ENCODE data around the gene CAB39.
A peak's percentile ranks its signal among the peaks of the same experiment; 100 is the strongest.
"Not testable (repeated sequence)": the region's sequence is repeated elsewhere in the genome, so short reads cannot be mapped to it uniquely, and the experiment has no call there.

The CAB39 gene

GRCh38 chr2:230715201-230715600, 2.6 kb downstream of the CAB39 start:
- DNase-seq (ENCODE audit: low read depth in 2 of 2), result no peak

DNA sequence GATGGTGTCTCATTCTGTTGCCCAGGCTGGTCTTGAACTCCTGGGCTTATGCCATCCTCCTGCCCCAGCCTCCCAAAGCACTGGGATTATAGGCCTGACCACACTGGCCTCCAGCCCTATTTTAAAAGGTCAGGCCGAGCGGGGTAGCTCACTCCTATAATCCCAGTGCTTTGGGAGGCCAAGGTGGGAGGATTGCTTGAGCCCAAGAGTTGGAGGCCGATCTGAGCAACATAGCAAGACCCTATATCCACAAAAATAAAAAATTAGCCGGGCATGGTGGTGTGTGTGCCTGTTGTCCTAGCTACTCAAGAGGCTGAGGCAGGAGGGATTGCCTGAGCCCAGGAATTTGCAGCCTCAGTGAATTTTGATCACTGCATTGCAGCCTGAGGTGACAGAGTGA, 3.9 kb downstream of the CAB39 start:
- DNase-seq (ENCODE audit: low read depth in 2 of 2), result no peak

GRCh38 chr2:230717600-230717999, 5.0 kb downstream of the CAB39 start:
- DNase-seq (ENCODE audit: low read depth in 2 of 2), result no peak

- no peak for DNase-seq (ENCODE audit: low read depth in 2 of 2)
Observed at GRCh38 chr2:230719340-230719739, 6.7 kb downstream of the CAB39 start.

GRCh38 chr2:230721712-230722111, 9.1 kb downstream of the CAB39 start:
- DNase-seq (ENCODE audit: low read depth in 2 of 2), result no peak

GRCh38 chr2:230722207-230722885, 9.7 kb downstream of the CAB39 start:
- no peak for DNase-seq (ENCODE audit: low read depth in 2 of 2)

- DNase-seq (ENCODE audit: low read depth in 2 of 2), result peak in 1 of 2 donors; percentile 23
Observed at GRCh38 chr2:230723363-230723762, 10.7 kb downstream of the CAB39 start.

DNA sequence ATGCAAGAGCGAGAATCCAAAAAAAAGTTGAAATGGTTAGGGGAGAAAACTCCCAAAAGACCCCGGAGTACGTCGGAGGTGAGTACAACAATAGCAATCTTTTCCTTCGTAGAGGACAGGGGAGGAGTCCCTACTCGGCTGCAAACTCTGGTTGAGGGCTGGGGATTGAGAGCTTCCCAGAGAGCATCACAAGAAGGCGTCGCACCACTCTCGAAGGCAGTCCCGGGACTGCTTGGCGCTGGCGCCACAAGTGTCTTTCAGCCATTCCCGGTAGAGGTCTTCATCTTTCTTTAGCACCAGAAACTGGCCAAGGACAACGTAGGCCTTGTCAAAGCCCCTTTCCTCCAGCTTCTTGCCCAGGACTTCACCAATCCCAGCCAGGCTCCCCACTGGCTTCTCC, 12.3 kb downstream of the CAB39 start:
- not testable (repeated sequence) for DNase-seq (ENCODE audit: low read depth in 2 of 2)

DNA sequence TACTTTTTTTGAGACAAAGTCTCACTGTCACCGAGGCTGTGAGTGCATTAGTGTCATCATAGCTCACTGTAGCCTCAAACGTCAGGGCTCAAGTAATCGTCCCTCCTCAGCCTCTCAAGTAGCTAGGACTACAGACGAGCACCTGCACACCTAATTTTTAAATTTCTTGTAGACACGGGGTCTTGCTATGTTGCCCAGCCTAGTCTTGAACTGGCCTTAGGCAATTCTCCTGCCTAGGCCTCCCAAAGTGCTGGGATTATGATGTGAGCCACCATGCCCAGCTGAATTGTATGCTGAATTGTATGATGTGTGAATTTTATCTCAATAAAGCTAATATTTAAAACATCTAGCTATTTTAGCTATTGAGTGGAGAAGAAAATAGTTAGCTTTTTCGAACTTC, 18.9 kb downstream of the CAB39 start:
- no peak for DNase-seq (ENCODE audit: low read depth in 2 of 2)

- DNase-seq (ENCODE audit: low read depth in 2 of 2), result no peak
Observed at GRCh38 chr2:230732914-230733401, 20.3 kb downstream of the CAB39 start.

- no peak for DNase-seq (ENCODE audit: low read depth in 2 of 2)
Observed at GRCh38 chr2:230734247-230735175, 21.9 kb downstream of the CAB39 start.

- no peak for DNase-seq (ENCODE audit: low read depth in 2 of 2)
Observed at GRCh38 chr2:230735884-230736283, 23.2 kb downstream of the CAB39 start.

DNA sequence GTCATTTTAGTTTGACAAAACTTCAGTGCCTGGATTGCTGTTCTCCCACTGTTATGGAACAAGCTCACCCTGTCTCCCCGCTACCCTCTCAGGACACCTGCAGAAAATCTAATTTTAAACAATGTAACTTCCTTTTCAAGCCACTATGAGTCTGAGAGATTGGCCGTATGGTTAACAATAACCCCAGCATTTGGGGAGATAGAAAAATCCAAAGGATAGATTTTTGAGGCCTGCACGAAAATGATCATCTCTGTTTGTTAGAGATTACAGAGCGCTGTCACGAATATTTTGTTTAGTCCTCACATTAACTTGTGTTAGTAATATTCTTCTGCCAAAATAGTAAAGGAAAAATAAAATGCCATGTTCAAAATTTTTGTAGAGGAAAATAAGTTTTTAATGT, 24.7 kb downstream of the CAB39 start:
- no peak for DNase-seq (ENCODE audit: low read depth in 2 of 2)

DNA sequence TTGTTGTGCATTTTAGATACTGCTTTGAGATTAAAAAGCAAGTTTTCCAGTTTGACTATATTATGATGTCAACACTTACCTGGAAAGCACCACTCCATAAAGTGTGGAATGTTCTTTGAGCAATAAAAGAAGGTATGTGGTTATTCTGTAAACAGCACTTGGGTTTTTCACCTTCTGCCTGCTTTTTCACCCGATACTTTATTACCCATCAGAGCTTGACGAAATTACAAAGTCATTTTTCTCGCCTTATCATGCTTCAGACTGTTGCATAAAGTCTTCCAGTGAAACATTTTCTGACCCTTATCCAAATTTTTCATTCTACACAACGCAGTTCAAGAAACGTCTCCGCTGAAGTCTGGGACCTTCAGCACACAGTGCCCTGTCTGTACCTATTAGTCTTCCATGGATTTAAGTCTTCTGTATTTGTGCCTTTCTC, 25.2 kb downstream of the CAB39 start:
- DNase-seq (ENCODE audit: low read depth in 2 of 2), result no peak

GRCh38 chr2:230738391-230738811, 25.8 kb downstream of the CAB39 start:
- DNase-seq (ENCODE audit: low read depth in 2 of 2), result no peak

DNA sequence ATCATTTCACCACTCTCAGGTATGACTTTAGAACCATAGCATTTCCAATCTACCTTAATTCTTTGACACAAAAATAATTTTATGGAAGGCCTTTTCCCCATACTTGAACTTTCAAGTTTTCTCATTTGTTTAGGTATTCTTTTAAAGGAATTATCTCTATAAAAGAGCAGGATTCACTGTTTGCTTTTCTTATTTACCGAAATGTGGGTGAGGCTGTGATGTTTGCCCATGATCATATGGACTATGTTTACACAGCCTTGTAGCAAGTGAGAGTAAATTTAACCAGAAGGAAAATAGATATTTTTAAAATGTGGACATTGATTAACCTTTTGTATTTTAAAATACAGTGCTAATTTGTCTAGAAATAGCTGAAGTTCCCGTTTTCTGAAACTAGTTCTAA, 26.3 kb downstream of the CAB39 start:
- DNase-seq (ENCODE audit: low read depth in 2 of 2), result no peak

GRCh38 chr2:230739961-230740360, 27.3 kb downstream of the CAB39 start:
- no peak for DNase-seq (ENCODE audit: low read depth in 2 of 2)

GRCh38 chr2:230742781-230743180, 30.1 kb downstream of the CAB39 start:
- DNase-seq (ENCODE audit: low read depth in 2 of 2), result no peak

- no peak for DNase-seq (ENCODE audit: low read depth in 2 of 2)
Observed at GRCh38 chr2:230746213-230746612, 33.6 kb downstream of the CAB39 start.

GRCh38 chr2:230748087-230748486, 35.4 kb downstream of the CAB39 start:
- DNase-seq (ENCODE audit: low read depth in 2 of 2), result no peak

DNA sequence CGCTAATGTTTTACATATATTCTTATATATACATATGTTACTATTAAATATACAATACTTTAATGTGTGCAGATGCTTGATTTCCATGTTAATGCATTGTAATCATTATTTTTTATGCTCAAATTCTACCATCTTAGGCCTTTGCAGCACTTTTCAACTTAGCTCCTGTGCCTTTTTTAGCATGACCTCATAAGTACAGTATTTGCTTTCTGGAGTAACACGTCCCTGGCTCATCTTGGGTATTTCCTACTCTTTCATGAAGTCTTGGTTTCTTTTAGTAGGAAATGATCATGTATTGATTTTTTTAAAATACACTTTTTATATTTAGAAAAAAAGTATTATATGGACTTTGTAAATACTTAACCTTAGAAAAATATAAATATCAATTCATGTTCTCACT, 36.5 kb downstream of the CAB39 start:
- DNase-seq (ENCODE audit: low read depth in 2 of 2), result no peak

- no peak for DNase-seq (ENCODE audit: low read depth in 2 of 2)
Observed at GRCh38 chr2:230751062-230751461, 38.4 kb downstream of the CAB39 start.

DNA sequence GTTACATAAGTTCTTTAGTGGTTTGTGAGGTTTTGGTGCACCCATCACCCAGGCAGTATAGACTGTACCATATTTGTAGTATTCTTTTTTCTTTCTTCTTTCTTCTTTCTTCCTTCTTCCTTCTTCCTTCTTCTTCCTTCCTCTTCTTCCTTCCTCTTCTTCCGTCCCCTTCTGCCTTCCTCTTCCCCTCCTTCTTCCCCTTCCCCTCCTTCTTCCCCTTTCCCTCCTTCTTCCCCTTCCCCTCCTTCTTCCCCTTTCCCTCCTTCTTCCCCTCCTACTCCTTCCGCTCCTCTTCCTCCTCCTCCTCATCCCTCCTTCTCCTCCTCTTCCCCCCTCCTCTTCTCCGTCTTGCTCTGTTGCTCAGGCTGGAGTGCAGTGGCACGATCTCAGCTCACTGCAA, 41.6 kb downstream of the CAB39 start:
- no peak for DNase-seq (ENCODE audit: low read depth in 2 of 2)

Data from activated CD8-positive, alpha-beta memory T cell treated with anti-CD3 and anti-CD28 coated beads for 4 hours (primary cell).